GM10266 (cell line): Measurements from ENCODE around the gene DRD2.

Source experiments
- DNase-seq: peaks from one replicate; pipeline ENCODE4 v3.0.0; 2012; ENCODE audit errors: extremely low spot score
- CTCF ChIP-seq: IDR thresholded peaks from 2 replicates; pipeline ENCODE4 v1.5.1; 2012; ENCODE audit warnings: mild to moderate bottlenecking, low read depth; ENCODE audit not compliant: control insufficient read depth, insufficient read depth; ENCODE audit errors: missing control alignments

DRD2 gene

GRCh38 chr11:113426686-113427085, 48.5 kb downstream of the DRD2 start:
- DNase-seq: no peak
- TF ChIP-seq CTCF: no peak

DNA sequence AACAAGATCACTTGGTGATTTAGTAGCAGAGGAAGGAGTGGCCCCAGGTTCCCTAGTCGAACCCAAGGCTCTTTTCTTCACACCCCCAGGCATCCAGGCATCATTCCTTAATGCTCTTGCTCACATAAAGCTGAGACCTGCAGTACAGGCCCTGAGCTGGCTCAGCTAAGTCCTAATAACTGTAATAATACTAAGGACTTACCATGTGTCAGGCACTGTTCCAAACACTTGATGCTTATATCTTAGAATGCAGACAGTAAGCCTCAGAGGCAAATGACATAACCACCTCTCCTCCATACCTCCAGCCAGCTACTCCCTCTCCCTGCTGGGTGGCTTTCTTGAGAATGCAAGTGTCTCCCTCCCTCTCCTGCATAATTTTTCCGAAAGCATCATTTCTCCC, 54.4 kb downstream of the DRD2 start:
- DNase-seq: no peak
- TF ChIP-seq CTCF: no peak

GRCh38 chr11:113419454-113420003, 55.7 kb downstream of the DRD2 start:
- no peak for DNase-seq
- TF ChIP-seq CTCF: no peak

- peak; percentile 21 for DNase-seq
- TF ChIP-seq CTCF: no peak
Measured at GRCh38 chr11:113417428-113417827, 57.8 kb downstream of the DRD2 start.

GRCh38 chr11:113415343-113415742, 59.9 kb downstream of the DRD2 start:
- no peak for TF ChIP-seq CTCF

DNA sequence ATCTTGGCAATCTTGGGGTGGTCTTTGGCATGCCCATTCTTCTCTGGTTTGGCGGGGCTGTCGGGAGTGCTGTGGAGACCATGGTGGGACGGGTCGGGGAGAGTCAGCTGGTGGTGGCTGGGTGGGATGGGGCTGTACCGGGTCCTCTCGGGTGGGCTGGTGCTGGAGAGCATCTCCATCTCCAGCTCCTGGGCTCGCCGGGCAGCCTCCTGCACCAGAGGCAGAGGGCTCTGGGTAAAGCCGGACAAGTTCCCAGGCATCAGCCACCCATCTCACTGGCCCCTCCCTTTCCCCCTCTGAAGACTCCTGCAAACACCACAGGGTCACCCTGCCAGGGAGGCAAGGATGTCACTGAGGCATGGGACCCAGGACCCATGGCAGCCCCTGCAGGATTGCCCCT, 62.5 kb downstream of the DRD2 start:
- no peak for DNase-seq
- no peak for TF ChIP-seq CTCF

More at GRCh38 chr11:113415343-113415742, 59.9 kb downstream of the DRD2 start:
- DNase-seq: no peak

DNA sequence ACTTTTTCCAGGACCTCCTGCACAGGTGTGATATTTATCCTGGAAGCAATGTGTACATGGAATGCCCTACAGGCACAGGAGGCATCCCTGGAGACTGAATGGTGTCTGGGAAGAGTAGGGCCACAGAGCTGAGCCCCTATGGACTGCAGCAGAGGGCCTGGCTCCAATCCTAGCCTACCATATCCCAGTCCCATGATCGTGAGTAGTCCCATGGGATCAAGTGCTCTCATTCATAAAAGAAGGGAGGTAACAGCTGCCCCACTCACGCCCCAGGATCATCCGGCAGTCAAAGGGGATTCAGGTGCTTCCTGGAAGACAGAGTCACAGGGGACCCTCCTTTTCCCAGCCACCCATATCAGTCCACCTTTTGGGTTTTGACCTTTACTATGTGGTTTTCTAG, 63.7 kb downstream of the DRD2 start:
- no peak for DNase-seq
- no peak for TF ChIP-seq CTCF
